Choroid plexus epithelial cell (primary cell): ENCODE data around the gene PKP2.
"Not testable (repeated sequence)": the region's sequence is repeated elsewhere in the genome, so short reads cannot be mapped to it uniquely, and the experiment has no call there.

Experiments
- DNase-seq: peaks from one replicate; pipeline ENCODE4 v3.0.0-alpha.2; 2010; ENCODE audit warnings: low read depth
- H3K4me3 ChIP-seq: 2 replicates; pipeline ENCODE4 v1.5.1; 2011; ENCODE audit warnings: low read depth, mild to moderate bottlenecking, control low read depth, low read length, moderate library complexity
- TF ChIP-seq, protein P1 (sequence below): conservative IDR thresholded peaks from 2 replicates; pipeline ENCODE4 v1.5.1; 2011; ENCODE audit warnings: low read depth, mild to moderate bottlenecking, control low read depth, inconsistent platforms, low read length, moderate library complexity

PKP2 gene

DNA sequence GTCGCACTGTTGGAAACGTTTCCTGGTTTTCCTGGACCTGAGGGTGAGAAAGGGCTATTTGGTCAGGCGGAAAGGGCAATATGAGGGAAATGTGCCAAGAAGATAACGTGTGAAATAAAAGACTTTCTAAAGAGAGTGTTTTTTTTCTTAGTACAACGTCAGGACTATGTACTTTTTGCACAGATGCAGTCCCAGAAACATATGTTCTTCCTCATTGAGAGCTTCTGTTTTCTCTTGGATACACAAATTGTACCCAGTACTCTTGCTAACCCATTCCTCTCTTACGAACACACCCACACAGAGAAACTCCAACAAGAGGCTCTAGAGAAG lies 669 bp upstream of the PKP2 start:
- H3K4me3 ChIP-seq: peak overlapping the region; percentile 76

GRCh38 chr12:32895688-32896431 lies 717 bp downstream of the PKP2 start:
- peak overlapping the region; percentile 76 for H3K4me3 ChIP-seq
- DNase-seq: no peak
- TF ChIP-seq, protein P1, sequence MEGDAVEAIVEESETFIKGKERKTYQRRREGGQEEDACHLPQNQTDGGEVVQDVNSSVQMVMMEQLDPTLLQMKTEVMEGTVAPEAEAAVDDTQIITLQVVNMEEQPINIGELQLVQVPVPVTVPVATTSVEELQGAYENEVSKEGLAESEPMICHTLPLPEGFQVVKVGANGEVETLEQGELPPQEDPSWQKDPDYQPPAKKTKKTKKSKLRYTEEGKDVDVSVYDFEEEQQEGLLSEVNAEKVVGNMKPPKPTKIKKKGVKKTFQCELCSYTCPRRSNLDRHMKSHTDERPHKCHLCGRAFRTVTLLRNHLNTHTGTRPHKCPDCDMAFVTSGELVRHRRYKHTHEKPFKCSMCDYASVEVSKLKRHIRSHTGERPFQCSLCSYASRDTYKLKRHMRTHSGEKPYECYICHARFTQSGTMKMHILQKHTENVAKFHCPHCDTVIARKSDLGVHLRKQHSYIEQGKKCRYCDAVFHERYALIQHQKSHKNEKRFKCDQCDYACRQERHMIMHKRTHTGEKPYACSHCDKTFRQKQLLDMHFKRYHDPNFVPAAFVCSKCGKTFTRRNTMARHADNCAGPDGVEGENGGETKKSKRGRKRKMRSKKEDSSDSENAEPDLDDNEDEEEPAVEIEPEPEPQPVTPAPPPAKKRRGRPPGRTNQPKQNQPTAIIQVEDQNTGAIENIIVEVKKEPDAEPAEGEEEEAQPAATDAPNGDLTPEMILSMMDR: peak; percentile 14

More for the DNA sequence above, 669 bp upstream of the PKP2 start:
- TF ChIP-seq, protein P1: no peak
- DNase-seq: peak; percentile 35

GRCh38 chr12:32894566-32894965 lies 2.0 kb downstream of the PKP2 start:
- TF ChIP-seq, protein P1: no peak

GRCh38 chr12:32893458-32893857 lies 3.1 kb downstream of the PKP2 start:
- H3K4me3 ChIP-seq: peak overlapping the region; percentile 36
- peak; percentile 70 for DNase-seq
- TF ChIP-seq, protein P1: no peak

More at GRCh38 chr12:32894566-32894965, 2.0 kb downstream of the PKP2 start:
- DNase-seq: no peak
- peak overlapping the region; percentile 24 for H3K4me3 ChIP-seq

DNA sequence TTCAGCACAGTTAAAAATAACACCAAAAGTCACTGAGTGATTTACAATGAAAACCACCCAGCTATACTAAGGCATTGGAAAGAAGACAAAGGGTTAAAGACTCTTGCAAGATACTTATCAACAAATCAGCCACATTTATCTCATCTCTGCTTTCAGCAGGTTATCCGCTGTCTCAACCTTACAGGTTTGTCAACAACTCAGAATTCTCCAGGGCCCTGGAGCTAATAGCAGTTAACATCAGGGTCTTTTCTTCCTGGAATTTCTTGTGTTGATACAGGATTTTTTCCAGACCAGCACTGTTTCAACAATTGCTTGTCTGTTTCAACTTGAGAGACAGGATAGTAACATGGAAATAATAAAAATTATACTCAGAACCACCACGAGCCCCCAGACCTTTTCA lies 3.5 kb downstream of the PKP2 start:
- DNase-seq: no peak
- H3K4me3 ChIP-seq: peak overlapping the region; percentile 36
- TF ChIP-seq, protein P1: no peak

DNA sequence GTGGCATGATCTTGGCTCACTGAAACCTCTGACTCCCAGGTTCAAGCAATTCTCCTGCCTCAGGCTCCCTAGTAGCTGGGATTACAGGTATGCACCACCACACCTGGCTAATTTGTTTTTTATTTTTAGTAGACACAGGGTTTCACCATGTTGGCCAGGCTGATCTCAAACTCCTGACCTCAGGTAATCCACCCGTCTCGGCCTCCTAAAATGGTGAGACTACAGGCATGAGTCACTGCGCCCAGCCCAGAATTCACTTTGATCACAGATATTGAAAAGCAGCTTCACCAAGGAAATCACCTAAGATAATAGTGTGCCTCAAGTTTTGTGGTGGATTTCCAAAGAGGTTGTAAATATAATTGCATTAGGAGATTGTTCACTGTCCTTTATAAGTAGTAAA lies 4.2 kb downstream of the PKP2 start:
- not testable (repeated sequence) for DNase-seq, H3K4me3 ChIP-seq

DNA sequence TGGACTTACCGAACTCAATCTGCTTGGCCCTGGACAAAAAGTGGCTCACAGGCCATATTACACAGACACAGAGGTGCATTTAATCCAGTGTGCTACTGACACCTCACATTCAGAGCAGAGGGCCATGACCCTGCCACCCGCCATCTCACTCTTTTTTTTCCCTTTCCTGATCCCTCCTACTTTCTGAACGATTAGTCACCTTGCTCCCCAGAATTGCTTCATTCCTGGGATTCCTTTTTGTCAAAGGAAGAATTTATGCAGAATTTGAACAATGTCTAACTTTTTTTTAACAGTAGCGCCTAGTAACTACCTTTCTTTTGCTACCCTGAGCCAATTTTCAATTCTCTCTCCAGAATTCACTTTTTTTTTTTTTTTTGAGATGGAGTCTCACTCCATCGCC lies 4.6 kb downstream of the PKP2 start:
- peak; percentile 56 for DNase-seq
- TF ChIP-seq, protein P1: no peak
- no peak overlapping the region for H3K4me3 ChIP-seq

DNA sequence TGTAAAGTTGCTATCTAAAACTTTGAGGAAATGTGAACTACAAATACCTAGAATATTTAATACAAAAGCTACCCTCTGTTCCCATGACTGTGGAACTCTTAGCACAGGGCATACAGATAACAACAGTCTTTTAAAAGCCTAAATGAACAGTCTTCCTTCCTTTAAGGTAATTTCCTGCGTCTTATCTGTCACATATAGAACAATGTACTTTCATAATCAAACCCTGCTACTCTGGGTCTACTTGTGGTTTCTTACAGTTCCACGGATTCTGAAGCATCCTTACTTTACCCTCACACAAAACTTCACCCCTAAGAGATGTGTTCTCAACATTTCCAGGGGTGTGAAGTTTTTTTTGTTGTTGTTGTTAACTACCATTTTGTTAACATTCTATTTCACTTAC lies 5.1 kb downstream of the PKP2 start:
- peak; percentile 28 for DNase-seq
- TF ChIP-seq, protein P1: no peak
- no peak overlapping the region for H3K4me3 ChIP-seq
